RWPE1 (cell line): ENCODE measurements around the gene DHX58.

ENCODE experiments used
- CTCF ChIA-PET: fragments of 350-600 bp; sonication (Branson Sonifier 250); formaldehyde crosslinking; extraction: SDS; loops from one replicate; lab custom pipeline; 2021; lab: Yijun Ruan, JAX
- POLR2A ChIA-PET: fragments of 400-600 bp; formaldehyde crosslinking; extraction: SDS; loops from one replicate; lab custom pipeline; 2020; ENCODE audit warnings: antibody characterized with exemption; ENCODE audit not compliant: low non-redundant PET; lab: Yijun Ruan, JAX
- DNase-seq: peaks from one replicate; pipeline ENCODE4 v3.0.0; 2012; ENCODE audit warnings: low spot score
- H3K27ac ChIP-seq: fragments of 450-650 bp; 2 replicates; pipeline ENCODE4 v1.5.1; 2017
- CTCF ChIP-seq: fragments of 450-650 bp; conservative IDR thresholded peaks from 2 replicates; pipeline ENCODE4 v1.5.1; 2017; ENCODE audit warnings: low read depth, mild to moderate bottlenecking

The DHX58 gene

GRCh38 chr17:42111871-42112551 lies 503 bp downstream of the DHX58 start:
- CTCF ChIA-PET: interaction anchor here (0.6 to 1.4 kb wide), 6 partner anchors 11 to 213 kb away, joined by 3 to 5 read pairs (median 3); no protein-coding TSS in a partner anchor
- POLR2A ChIA-PET: interaction anchor here (0.7 to 1.2 kb wide), 3 partner anchors 8 to 136 kb away, joined by 3 to 9 read pairs (median 4); no protein-coding TSS in a partner anchor
- no peak for TF ChIP-seq CTCF
- peak overlapping the region; percentile 90 for H3K27ac ChIP-seq
- peak; percentile 42 for DNase-seq

GRCh38 chr17:42111265-42111636 lies 1.3 kb downstream of the DHX58 start:
- no peak for TF ChIP-seq CTCF
- H3K27ac ChIP-seq: peak overlapping the region; percentile 90
- ChIA-PET POLR2A (interaction anchor here (0.6 to 1.2 kb wide), 2 partner anchors 9 to 97 kb away, joined by 4 to 9 read pairs; no protein-coding TSS in a partner anchor), CTCF (interaction anchor here (0.6 to 1.4 kb wide), 5 partner anchors 10 to 214 kb away, joined by 3 to 4 read pairs (median 3); no protein-coding TSS in a partner anchor)
- no peak for DNase-seq

GRCh38 chr17:42110301-42111264 lies 1.9 kb downstream of the DHX58 start:
- POLR2A ChIA-PET: interaction anchor here (0.6 to 1.2 kb wide), 2 partner anchors 10 to 96 kb away, joined by 4 to 9 read pairs; no protein-coding TSS in a partner anchor
- CTCF ChIA-PET: interaction anchor here (0.5 to 1.0 kb wide), 4 partner anchors 9 to 656 kb away, joined by 3 read pairs; no protein-coding TSS in a partner anchor
- no peak for TF ChIP-seq CTCF

GRCh38 chr17:42109086-42109485 lies 3.4 kb downstream of the DHX58 start:
- TF ChIP-seq CTCF: no peak

More at GRCh38 chr17:42110301-42111264, 1.9 kb downstream of the DHX58 start:
- peak overlapping the region; percentile 90 for H3K27ac ChIP-seq
- DNase-seq: no peak

GRCh38 chr17:42107597-42108576 lies 4.6 kb downstream of the DHX58 start:
- POLR2A ChIA-PET: no interaction called here
- DNase-seq: peak; percentile 94
- no peak for TF ChIP-seq CTCF
- CTCF ChIA-PET: interaction anchor here (0.6 to 1.1 kb wide), 2 partner anchors 35 to 84 kb away, joined by 3 to 5 read pairs; no protein-coding TSS in a partner anchor
- H3K27ac ChIP-seq: peak overlapping the region; percentile 48

More at GRCh38 chr17:42109086-42109485, 3.4 kb downstream of the DHX58 start:
- DNase-seq: no peak
- ChIA-PET CTCF (interaction anchor here (0.6 kb wide), 1 partner anchor 31 kb away, joined by 9 read pairs; no protein-coding TSS in a partner anchor), POLR2A (interaction anchor here (0.7 kb wide), 1 partner anchor 84 kb away, joined by 3 read pairs; no protein-coding TSS in a partner anchor)
- peak overlapping the region; percentile 48 for H3K27ac ChIP-seq
